ENCODE measurements around the gene ACTR5.
"Not testable (repeated sequence)": the region's sequence is repeated elsewhere in the genome, so short reads cannot be mapped to it uniquely, and the experiment has no call there.

The ACTR5 gene

DNA sequence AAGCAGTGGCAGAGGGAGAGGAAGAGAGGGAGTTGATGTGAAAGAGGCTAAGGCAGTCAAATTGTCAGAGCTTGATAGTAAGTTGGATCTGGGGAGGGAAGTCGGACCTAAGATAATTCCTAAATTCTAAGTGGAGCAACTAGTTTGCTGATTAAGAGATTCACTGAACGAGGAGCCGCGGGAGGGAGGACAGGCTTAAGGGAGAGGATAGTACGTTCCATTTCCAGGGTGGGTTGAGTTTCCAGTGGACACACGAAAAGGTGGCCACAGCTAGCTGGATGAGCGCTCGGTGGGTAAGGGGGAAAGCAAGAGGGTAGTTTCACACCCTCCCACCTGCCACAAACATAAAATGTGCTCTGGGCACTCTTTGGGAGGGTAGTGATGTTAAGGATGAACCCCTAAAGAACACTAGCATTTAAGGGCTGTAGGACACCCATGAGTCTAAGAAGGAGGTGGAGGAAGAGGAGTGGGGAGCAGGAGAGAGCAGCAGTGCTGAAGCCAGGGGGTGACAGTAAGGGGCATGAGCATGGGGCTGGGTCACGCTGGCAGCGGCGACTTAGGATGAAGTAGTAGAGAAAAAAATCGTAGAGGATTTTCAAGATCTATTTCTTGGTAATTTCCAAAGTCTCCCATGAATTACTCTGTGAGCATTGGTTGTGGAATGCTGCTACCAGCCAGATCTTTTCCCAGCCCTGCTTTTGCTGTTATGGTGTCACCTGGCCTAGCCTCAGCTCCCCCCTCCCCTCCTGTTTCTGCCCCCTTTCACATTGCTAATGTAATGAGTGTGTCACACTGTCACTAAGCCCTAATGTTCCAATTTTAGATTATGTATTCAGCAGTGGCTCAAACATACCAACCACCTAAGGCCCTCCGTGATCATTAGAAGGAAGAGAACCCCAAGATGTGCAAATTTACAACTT is 21.4 kb downstream of the ACTR5 start:
- DNase-seq: no peak

DNA sequence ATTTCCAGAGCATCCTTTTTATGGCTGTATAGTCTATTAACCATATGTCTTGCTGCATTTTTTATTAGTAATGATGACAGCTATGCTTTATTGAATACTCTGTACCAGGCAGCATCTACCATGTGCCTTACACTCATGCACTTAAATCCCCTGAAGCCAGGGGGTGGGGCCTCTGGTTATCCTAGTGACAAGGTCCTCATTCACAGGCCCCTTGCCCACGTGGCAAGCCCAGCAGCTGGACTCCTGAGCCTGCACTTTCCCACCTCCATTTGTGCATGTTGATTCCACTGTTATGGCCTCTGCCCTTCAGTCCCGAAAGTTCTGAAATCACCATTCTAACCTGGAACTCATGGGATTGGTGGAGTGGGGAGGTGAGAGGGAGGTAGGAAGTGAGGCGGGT is 22.3 kb downstream of the ACTR5 start:
- DNase-seq: no peak

DNA sequence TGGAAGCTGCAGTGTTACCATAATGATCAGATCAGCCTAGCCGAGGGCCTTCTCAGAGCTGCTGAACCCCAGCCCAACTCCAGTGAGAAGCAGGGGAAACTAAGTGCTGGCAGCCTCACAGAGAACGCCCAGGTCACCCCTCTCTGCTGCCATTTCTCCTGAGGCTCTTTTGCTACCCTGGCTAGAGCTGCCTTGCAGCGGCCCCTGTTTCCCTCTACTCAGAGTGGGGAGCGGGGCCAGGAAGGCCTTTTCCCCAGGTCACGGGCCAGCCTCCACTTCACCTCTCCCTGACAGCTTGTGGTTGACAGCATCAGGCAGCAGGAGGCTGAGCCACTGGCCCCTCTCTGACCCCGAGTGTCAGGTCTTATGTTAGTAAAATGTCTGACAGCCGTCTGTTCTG is 22.7 kb downstream of the ACTR5 start:
- DNase-seq: no peak

DNA sequence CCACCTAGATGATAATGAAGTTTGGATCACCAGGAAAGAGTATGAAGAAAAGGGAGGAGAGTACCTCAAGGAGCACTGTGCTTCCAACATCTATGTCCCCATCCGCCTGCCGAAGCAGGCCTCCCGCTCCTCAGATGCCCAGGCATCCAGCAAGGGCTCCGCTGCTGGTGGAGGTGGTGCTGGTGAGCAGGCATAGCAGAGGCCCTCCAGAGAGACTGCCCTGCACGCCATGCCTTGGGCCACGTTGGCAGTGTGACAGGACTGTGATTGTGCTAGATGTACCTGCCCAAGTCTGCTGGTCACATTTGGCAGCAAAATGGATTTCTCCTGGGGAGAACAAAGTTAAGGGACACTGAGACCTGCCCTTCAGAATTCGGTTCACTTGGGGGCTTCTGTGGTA is 23.4 kb downstream of the ACTR5 start:
- DNase-seq: no peak

DNA sequence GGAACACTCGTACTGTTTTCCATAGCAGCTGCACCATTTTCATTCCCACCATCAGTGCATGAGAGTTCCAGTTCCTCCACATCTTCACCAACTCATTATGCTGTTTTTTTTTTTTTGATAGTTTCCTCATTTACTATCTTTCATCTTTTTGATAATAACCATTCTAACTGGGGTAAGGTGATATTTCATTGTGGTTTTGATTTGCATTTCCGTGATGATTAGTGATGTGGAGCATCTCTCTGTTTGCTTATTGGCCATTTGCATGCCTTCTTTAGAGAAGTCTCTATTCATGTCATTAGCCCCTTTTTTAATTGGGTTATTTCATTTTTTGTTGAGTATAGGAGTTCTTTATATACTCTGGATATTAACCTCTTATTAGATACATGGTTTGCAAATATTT is 25.9 kb downstream of the ACTR5 start:
- DNase-seq: no peak

DNA sequence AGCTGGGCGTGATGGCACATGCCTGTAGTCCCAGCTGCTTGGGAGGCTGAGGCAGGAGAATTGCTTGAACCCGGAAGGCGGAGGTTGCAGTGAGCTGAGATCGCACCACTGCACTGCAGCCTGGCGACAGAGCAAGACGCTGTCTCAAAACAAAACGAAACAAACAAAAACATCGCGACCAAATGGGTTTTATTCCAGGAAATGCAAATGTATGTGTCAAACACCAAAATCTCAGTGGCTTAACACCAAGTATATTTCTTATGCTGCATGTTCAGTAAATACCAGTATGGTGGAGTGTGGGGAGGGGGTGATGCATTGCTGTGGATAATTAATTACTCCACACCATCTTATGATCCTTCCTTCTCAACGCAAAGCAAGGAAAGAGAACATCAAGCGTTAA is 28.1 kb downstream of the ACTR5 start:
- no peak for DNase-seq

DNA sequence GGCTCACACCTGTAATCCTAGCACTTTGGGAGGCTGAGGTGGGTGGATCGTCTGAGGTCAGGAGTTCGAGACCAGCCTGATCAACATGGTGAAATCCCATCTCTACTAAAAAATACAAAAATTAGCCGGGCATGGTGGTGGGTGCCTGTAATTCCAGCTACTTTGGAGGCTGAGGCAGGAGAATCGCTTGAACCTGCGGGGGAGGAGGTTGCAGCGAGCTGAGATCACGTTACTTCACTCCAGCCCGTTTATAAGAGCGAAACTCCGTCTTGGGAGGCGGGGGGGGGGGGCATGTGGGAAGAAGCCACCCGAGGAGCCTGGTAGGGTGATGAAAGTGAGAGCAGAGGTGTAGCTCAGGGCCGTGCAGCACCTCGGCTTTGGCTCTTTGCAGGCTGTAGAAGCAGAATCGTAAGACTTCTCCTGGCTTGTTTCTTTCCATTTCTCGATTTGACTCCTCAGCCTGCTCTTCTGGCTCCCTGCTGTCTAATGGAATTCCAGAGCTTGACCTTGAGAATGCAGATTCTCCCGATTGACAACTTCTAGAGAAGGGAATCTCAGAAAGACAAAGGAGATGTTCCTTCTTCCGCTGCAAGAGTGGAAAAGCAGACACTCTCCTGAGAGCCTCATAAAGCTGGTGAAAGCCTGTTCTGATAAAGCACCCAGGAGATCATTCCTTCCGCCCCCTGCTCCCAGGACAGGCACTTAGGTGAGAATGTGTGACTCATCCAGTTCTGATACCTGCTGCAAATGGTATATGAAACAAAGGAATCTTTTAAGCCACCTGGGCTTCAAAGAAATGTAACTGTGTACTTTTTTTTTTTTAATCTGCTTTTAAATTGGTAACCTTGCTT is 31.2 kb downstream of the ACTR5 start:
- DNase-seq: no peak

DNA sequence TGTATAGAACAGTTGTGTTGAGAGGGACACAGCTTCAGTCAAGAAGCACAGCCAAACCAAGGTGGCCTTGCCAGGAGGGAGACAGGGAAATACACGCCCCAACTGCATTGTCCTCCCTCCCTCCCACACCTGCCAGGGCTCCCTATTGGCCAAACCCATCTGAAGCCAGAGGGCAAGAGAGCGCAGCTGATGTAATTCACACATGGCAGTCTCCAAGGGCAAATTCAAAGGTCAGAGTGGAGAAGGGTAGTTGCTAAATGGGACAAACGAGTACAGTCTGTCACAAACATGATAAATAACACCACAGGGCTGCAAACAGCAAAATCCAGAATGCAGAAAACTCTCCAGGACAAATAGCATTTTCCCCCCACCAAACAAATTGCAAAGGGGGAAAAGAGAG is 34.0 kb downstream of the ACTR5 start:
- no peak for DNase-seq

DNA sequence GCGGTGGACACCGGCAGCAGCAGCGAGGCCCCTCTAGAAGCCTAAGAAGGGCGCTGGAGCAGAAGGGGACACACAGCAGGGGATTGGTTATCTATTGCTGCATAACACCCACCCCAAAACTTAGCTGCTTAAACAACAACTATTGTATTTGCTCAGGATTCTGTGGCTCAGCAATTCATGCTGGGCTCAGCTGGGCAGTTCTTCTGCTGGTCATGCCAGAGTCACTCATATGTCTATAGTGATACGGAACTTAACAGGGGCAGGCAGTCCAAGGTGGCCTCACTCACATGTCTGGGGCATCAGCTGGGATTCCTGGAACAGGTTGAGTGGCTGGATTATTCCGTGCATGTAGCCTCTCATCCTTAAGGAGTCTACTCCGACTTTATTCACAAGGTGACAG is 39.6 kb downstream of the ACTR5 start:
- DNase-seq: no peak

DNA sequence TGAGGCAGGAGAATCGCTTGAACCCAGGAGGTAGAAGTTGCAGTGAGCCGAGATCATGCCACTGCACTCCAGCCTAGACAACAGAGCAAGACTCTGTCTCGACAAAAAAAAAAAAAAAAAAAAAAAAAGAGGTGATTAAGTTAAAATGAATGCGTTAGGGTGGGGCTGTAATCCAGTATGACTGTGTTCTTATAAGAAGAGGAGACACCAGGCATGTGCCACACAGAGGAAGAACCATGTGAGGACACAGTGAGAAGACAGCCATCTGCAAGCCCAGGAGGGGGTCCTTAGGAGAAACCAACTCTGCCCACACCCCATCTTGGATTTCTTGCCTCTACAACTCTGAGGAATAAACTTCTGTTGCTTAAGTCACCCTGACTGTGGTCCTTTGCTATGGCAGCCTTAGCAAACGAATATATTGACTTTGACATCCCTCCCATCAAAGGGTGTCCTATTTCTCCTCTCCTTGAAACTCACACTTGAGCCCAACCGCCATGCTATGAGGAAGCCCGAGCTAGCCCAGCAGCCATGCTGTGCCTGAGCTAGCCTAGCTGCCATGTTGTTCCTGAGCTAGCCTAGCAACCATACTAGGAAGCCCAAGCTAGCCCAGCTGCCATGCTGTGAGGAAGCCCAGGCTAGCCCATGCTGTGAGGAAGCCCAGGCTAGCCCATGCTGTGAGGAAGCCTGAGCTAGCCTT is 41.4 kb downstream of the ACTR5 start:
- no peak for DNase-seq

DNA sequence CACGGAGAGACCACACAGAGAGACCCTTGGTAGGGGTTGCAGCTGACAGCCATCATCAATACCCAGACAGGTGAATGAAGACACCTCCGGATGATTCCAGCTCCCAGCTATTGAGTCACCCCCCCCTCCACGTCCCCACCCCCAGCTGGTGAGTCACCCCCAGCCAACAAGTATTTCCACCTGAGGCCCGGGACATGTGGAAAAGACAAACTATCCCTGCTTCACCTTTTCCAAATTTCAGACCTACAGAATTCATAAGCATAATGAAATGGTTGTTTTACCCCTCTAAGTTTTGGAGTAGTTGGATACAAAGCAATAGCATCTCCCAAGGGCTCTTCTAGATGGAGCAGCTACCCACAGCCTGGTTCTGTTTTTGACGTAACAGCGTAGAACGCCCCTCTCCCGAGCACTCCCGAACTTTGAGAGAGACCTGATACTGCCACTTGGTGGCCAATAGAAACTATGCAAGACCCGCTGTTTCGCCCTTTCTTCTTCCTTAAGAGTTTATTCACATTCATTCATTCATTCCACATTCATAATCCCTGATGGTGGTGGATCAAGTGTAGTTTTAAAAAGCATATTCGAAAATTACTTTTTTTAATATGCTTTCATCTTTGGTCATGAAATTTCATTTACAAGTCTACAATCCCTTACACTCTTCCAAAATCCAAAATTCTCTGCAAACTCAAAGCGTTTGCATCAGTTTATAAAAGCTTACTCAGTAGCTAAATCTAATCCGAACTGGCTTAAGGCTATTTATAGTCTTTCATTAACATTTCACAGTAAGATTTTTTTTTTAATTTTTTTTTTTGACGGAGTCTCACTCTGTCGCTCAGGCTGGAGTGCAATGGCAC is 42.2 kb downstream of the ACTR5 start:
- peak in 1 of 2 donors; percentile 42 for DNase-seq

DNA sequence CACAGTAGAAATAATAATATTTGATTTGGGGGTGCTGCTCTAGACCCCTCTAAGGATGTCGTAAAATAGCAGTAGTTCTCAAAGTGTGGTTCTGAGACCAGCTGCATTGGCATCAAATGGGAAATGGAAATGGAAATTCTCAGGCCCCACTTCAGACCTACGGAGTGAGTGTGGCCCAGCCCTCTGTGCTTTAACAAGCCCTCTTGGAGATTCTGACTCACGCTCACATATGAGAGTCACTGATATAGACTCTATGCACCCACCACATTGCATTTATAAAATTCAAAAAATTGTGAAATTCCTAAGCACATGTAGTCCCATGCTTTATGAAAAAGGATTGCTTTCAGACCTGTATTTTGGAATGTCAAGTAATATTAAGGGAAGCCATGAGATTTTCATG is 43.0 kb downstream of the ACTR5 start:
- DNase-seq: no peak

DNA sequence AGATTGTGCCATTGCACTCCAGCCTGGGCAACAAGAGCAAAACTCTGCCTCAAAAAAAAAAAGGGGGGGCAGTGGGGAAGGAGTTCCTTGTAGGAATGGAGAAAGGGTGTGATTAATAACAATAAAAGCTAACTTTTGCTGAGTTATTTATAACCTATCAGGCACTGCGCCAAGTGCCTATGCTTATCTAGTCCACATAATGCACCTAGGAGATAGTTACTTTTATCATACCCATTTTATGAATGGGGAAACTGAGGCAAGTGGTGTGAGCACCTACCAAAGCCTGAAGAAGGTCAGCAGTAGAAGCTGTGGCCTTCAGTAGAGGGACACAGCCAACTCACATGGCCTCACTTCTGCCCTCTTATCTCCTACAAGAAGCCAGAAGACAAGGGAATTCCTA is 43.7 kb downstream of the ACTR5 start:
- no peak for DNase-seq

DNA sequence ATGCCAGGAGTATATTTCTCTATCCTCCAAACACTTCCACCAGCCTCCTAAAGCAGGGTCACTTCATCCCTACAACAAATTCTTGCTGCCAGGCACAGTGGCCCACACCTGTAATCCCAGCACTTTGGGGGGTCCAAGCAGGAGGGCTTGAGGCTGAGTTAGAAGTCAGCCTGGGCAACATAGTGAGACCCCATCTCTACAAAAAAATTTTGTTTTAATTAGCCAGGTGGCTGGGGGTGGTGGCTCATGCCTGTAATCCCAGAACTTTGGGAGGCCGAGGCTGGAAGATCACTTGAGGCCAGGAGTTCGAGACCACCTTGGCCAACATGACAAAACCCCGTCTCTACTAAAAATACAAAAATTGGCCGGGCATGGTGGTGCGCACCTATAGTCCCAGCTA is 45.8 kb downstream of the ACTR5 start:
- DNase-seq: not testable (repeated sequence)

DNA sequence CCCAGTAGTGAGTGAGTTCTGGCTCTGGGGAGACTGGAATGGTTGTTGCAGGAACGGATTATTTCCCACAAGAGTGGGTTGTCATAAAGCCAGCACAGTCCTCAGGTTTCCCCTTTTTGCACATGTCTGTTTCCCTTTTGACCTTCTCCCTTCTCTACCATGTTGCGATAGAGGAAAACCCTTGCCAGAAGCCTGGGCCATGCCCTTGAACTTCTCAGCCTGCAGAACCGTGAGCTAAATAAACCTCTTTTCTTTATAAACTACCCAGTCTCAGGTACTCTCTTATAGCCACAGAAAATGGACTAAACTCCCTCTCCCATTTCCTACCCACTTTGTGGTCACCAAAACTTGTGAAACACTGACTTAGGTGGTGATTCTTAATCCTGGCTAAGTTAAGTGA is 50.0 kb downstream of the ACTR5 start:
- no peak for DNase-seq

DNA sequence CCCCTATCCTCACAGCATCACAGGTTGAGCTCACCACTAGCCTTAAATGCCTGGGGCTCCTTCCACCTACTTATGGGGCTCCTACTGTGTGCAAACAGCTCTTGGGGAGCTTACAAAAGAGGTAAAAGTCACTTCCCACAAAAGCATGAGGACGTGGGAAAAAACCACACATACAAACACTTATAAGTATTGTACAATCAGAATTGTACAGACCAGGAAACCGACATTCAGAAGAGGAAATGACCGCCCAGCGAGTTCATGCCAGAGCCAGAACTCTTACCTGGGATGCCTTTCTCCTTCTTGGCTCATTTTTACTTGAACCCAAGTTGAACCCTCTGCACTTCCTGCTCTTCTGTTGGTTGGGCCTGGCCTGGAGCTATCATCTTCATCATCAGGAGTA is 50.9 kb downstream of the ACTR5 start:
- no peak for DNase-seq

DNA sequence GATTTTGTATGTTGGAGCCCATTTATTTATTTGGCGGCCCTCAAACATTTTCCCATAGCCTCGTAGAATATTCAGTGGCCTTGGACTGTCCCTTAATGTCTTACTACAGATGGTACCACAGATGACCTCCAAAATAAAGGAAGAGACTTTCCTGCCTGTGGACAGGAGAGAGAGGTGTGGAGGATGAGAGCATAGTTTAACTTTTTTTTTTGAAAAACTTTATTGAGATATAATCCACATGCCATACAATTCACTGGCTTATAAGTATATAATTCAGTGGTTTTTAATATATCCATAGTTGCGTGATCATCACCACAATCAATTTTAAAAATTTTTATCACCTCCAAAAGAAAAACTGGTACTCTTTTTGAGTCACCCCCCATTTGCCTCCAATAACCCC is 52.6 kb downstream of the ACTR5 start:
- DNase-seq: no peak

DNA sequence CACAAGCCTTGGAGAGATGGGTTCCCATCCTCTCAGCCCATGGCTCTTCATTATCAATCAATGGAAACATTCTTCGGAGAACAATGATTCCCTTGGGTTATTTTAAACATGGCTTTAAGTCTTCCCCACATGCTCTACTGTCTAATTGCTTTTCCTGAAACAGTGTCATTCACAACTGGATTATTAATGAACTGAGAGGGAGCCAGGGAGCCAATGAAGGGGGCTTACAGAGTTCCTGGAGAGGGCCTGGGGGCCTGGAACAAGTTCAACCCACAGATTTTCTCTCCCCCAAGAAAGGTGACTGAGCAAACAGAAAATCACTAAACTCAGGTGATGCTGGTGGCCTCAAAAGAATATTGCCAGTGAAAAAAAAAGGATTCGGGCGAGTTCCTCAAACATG is 56.0 kb downstream of the ACTR5 start:
- DNase-seq: no peak

DNA sequence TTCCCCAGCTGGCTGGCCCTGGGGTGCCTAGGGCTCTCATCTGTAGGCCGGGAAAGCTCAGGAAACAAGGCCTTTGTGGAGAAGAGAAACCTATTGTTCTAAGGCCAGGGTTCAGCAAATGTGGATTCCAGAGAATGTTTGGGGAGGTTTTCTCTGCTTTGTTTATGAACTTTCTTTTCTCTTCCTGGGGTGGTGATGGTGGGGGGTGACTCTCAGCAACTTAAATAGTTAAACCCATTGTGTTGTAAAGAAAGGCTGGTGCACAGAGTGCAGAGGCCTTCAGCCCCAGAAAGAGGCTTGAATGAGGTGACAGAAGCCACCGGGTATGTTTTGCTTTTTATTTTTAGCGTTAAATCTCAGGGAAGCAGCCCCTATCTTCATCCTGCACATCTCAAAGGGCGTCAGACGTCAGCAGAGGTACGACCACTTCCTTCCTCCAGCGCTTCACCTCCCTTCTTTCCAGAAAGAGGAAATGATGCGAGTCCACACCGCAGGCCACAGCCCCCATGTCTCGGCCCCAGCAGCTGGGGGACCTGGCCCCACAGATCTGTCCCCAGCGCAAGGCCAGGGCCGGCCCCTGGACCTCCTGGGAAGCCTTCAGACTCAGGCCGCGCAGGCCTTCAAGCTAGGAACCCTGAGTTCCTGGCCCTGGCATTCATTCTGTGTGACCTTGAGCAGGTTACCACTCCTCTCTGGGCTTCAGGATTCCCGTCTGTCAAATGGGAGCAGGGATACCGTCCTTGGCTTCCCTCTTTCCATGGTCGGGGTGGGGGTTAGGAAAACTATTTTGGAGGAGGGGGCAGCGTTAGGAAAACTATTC is 56.6 kb downstream of the ACTR5 start:
- DNase-seq: peak in 1 of 2 donors; percentile 92

DNA sequence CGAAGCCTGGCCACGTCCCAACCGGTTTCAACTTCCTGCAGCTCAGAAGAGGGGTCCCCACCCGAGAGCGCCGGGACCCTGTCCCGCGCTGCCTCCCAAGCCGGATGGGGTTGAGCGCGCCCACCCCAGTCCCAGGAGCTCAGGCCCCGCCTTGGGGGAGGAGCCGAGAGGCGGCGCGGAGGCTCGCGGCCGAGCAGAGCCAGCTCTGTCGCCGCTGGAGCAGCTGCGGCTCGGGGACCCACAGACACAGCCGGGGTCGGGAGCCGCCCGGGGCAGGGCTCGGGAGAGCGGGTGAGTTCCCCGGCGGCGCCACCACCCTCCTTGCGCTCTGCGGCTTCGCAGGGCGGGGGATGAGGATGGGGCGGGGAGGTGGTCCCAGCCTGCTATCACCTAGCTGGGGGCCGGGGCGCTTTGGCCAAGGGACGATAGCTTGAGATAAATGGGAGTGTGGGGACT is 57.3 kb downstream of the ACTR5 start, which contains the start of gene PPP1R16B:
Gene PPP1R16B, plus strand, starts transcription at position 196 of the 456 bp plus-strand sequence. CDS start 30,229 bp downstream, outside the sequence.
- no peak for DNase-seq

Data from bone marrow (tissue), 2 donors.